ENCODE results near the gene GRB7.
"Not testable (repeated sequence)": the region's sequence is repeated elsewhere in the genome, so short reads cannot be mapped to it uniquely, and the experiment has no call there.

Gene GRB7

GRCh38 chr17:39717660-39718059, 20.1 kb upstream of the GRB7 start:
- H3K36me3 Mint-ChIP-seq (ENCODE audit: low read depth) = no peaks in the 10 kb centered on the region

GRCh38 chr17:39719563-39720355, 18.0 kb upstream of the GRB7 start:
- no peak overlapping the region for H3K4me3 Mint-ChIP-seq
- no peak overlapping the region for H3K27ac Mint-ChIP-seq
- H3K27me3 Mint-ChIP-seq (ENCODE audit: low read depth) = no peaks in the 10 kb centered on the region
- no peaks in the 10 kb centered on the region for H3K9me3 Mint-ChIP-seq
- H3K4me1 Mint-ChIP-seq (ENCODE audit: low read depth) = no peaks in the 10 kb centered on the region
- no peaks in the 10 kb centered on the region for H3K36me3 Mint-ChIP-seq (ENCODE audit: low read depth)

More at GRCh38 chr17:39717660-39718059, 20.1 kb upstream of the GRB7 start:
- Mint-ChIP-seq H3K4me3 (no peak overlapping the region), H3K9me3 (no peaks in the 10 kb centered on the region), H3K4me1 (ENCODE audit: low read depth) (no peaks in the 10 kb centered on the region), H3K27ac (no peak overlapping the region), H3K27me3 (ENCODE audit: low read depth) (no peaks in the 10 kb centered on the region)

- Mint-ChIP-seq H3K27ac (no peak overlapping the region), H3K36me3 (ENCODE audit: low read depth) (no peaks in the 10 kb centered on the region), H3K27me3 (ENCODE audit: low read depth) (no peaks in the 10 kb centered on the region), H3K4me3 (no peak overlapping the region), H3K4me1 (ENCODE audit: low read depth) (no peaks in the 10 kb centered on the region), H3K9me3 (no peaks in the 10 kb centered on the region)
Measured at GRCh38 chr17:39722104-39722503, 15.6 kb upstream of the GRB7 start.

GRCh38 chr17:39722965-39723848, 14.5 kb upstream of the GRB7 start:
- no peaks in the 10 kb centered on the region for H3K4me1 Mint-ChIP-seq (ENCODE audit: low read depth)
- no peak overlapping the region for H3K27ac Mint-ChIP-seq
- peaks cover under 1% of the 10 kb centered on the region for H3K36me3 Mint-ChIP-seq (ENCODE audit: low read depth)
- no peak overlapping the region for H3K4me3 Mint-ChIP-seq
- H3K9me3 Mint-ChIP-seq = no peaks in the 10 kb centered on the region
- H3K27me3 Mint-ChIP-seq (ENCODE audit: low read depth) = no peaks in the 10 kb centered on the region

GRCh38 chr17:39724731-39725130, 13.0 kb upstream of the GRB7 start:
- peaks cover 8% of the 10 kb centered on the region for H3K4me1 Mint-ChIP-seq (ENCODE audit: low read depth)
- H3K27me3 Mint-ChIP-seq (ENCODE audit: low read depth) = no peaks in the 10 kb centered on the region
- no peak overlapping the region for H3K27ac Mint-ChIP-seq
- H3K36me3 Mint-ChIP-seq (ENCODE audit: low read depth) = peaks cover 5% of the 10 kb centered on the region
- H3K9me3 Mint-ChIP-seq = no peaks in the 10 kb centered on the region
- no peak overlapping the region for H3K4me3 Mint-ChIP-seq

GRCh38 chr17:39725923-39726322, 11.8 kb upstream of the GRB7 start:
- not testable (repeated sequence) for H3K9me3 Mint-ChIP-seq; H3K27ac Mint-ChIP-seq; H3K36me3 Mint-ChIP-seq (ENCODE audit: low read depth); H3K4me3 Mint-ChIP-seq; H3K27me3 Mint-ChIP-seq (ENCODE audit: low read depth)
- H3K4me1 Mint-ChIP-seq (ENCODE audit: low read depth) = peaks cover 12% of the 10 kb centered on the region

GRCh38 chr17:39726617-39727016, 11.1 kb upstream of the GRB7 start:
- Mint-ChIP-seq H3K27ac (no peak overlapping the region), H3K27me3 (ENCODE audit: low read depth) (no peaks in the 10 kb centered on the region), H3K4me1 (ENCODE audit: low read depth) (peaks cover 12% of the 10 kb centered on the region), H3K36me3 (ENCODE audit: low read depth) (peaks cover 9% of the 10 kb centered on the region), H3K9me3 (no peaks in the 10 kb centered on the region), H3K4me3 (no peak overlapping the region)

GRCh38 chr17:39727556-39727955, 10.2 kb upstream of the GRB7 start:
- Mint-ChIP-seq H3K36me3 (ENCODE audit: low read depth) (peaks cover 9% of the 10 kb centered on the region), H3K4me3 (no peak overlapping the region), H3K27me3 (ENCODE audit: low read depth) (peaks cover 3% of the 10 kb centered on the region), H3K9me3 (no peaks in the 10 kb centered on the region), H3K4me1 (ENCODE audit: low read depth) (peaks cover 12% of the 10 kb centered on the region), H3K27ac (no peak overlapping the region)

- Mint-ChIP-seq H3K4me1 (ENCODE audit: low read depth) (peaks cover 12% of the 10 kb centered on the region), H3K27me3 (ENCODE audit: low read depth) (peaks cover 7% of the 10 kb centered on the region), H3K36me3 (ENCODE audit: low read depth) (peaks cover 9% of the 10 kb centered on the region), H3K9me3 (no peaks in the 10 kb centered on the region), H3K4me3 (peak overlapping the region; percentile 94), H3K27ac (peak overlapping the region; percentile 92)
Measured at GRCh38 chr17:39729280-39729851, 8.4 kb upstream of the GRB7 start.

- Mint-ChIP-seq H3K27me3 (ENCODE audit: low read depth) (peaks cover 7% of the 10 kb centered on the region), H3K36me3 (ENCODE audit: low read depth) (peaks cover 9% of the 10 kb centered on the region), H3K9me3 (no peaks in the 10 kb centered on the region), H3K4me1 (ENCODE audit: low read depth) (peaks cover 12% of the 10 kb centered on the region), H3K4me3 (peak within 1 kb of the TSS; percentile 94), H3K27ac (peak within 1 kb of the TSS; percentile 92)
Measured at GRCh38 chr17:39730095-39730921, 7.4 kb upstream of the GRB7 start, which contains the start of gene MIEN1. MIEN1 (minus strand) TSS chr17:39730532; CDS start chr17:39730495, 37 bp downstream.

GRCh38 chr17:39732586-39732985, 5.2 kb upstream of the GRB7 start:
- H3K4me1 Mint-ChIP-seq (ENCODE audit: low read depth) = peaks cover 16% of the 10 kb centered on the region
- peaks cover 21% of the 10 kb centered on the region for H3K27me3 Mint-ChIP-seq (ENCODE audit: low read depth)
- H3K36me3 Mint-ChIP-seq (ENCODE audit: low read depth) = peaks cover 9% of the 10 kb centered on the region
- H3K27ac Mint-ChIP-seq = peak overlapping the region; percentile 11
- H3K4me3 Mint-ChIP-seq = peak overlapping the region; percentile 12
- H3K9me3 Mint-ChIP-seq = no peaks in the 10 kb centered on the region

GRCh38 chr17:39735882-39736281, 1.9 kb upstream of the GRB7 start:
- no peak overlapping the region for H3K4me3 Mint-ChIP-seq
- peaks cover 25% of the 10 kb centered on the region for H3K27me3 Mint-ChIP-seq (ENCODE audit: low read depth)
- no peak overlapping the region for H3K27ac Mint-ChIP-seq

GRCh38 chr17:39736319-39737165, 1.2 kb upstream of the GRB7 start:
- peaks cover 25% of the 10 kb centered on the region for H3K27me3 Mint-ChIP-seq (ENCODE audit: low read depth)
- H3K4me1 Mint-ChIP-seq (ENCODE audit: low read depth) = peaks cover 25% of the 10 kb centered on the region
- H3K36me3 Mint-ChIP-seq (ENCODE audit: low read depth) = no peaks in the 10 kb centered on the region
- H3K4me3 Mint-ChIP-seq = no peak overlapping the region
- H3K9me3 Mint-ChIP-seq = no peaks in the 10 kb centered on the region
- H3K27ac Mint-ChIP-seq = no peak overlapping the region

More at GRCh38 chr17:39735882-39736281, 1.9 kb upstream of the GRB7 start:
- Mint-ChIP-seq H3K9me3 (no peaks in the 10 kb centered on the region), H3K4me1 (ENCODE audit: low read depth) (peaks cover 23% of the 10 kb centered on the region), H3K36me3 (ENCODE audit: low read depth) (no peaks in the 10 kb centered on the region)

All from T-helper 1 cell treated with Interleukin-12 subunit alpha and Interleukin-12 subunit beta and Interleukin-4 antibody, amounts not matched to agents 30 μg/mL and 1 μg/mL, for 36 hours (primary cell).